IMR-90 (cell line): Measurements from ENCODE around the gene KCP.

ENCODE experiments used
- CEBPB ChIP-seq: IDR thresholded peaks from 2 replicates; pipeline ENCODE4 v1.6.1; 2012; ENCODE audit warnings: low read depth, low read length, improper control_type of control experiment
- CHD1 ChIP-seq: IDR thresholded peaks from 2 replicates; pipeline ENCODE4 v1.6.1; 2012; ENCODE audit warnings: low read depth, low read length, improper control_type of control experiment
- MAFK ChIP-seq: IDR thresholded peaks from 2 replicates; pipeline ENCODE4 v1.6.1; 2012; ENCODE audit warnings: low read depth, low read length, improper control_type of control experiment
- NFE2L2 ChIP-seq: fragments of 150-350 bp; IDR thresholded peaks from 2 replicates; pipeline ENCODE4 v1.6.1; 2016; ENCODE audit warnings: low read depth, mild to moderate bottlenecking, low read length
- POLR2A ChIP-seq: IDR thresholded peaks from 2 replicates; pipeline ENCODE4 v1.6.1; 2012; ENCODE audit warnings: mild to moderate bottlenecking, low read depth, low read length
- RAD21 ChIP-seq: IDR thresholded peaks from 2 replicates; pipeline ENCODE4 v1.6.1; 2012; ENCODE audit warnings: low read length, improper control_type of control experiment
- RFX5 ChIP-seq: IDR thresholded peaks from 2 replicates; pipeline ENCODE4 v1.8.0; 2012; ENCODE audit warnings: low read depth, mild to moderate bottlenecking, low read length, moderate library complexity
- SMC3 ChIP-seq: fragments of 150-350 bp; IDR thresholded peaks from 2 replicates; pipeline ENCODE4 v1.6.1; 2016; ENCODE audit warnings: low read depth, mild to moderate bottlenecking, antibody characterized with exemption, low read length, moderate library complexity
- TF ChIP-seq, protein P1 (sequence below): conservative IDR thresholded peaks from 2 replicates; pipeline ENCODE4 v1.5.1; 2012; ENCODE audit warnings: mild to moderate bottlenecking, low read depth, low read length, improper control_type of control experiment
- TF ChIP-seq, protein P2 (sequence below): fragments of 150-350 bp; IDR thresholded peaks from 2 replicates; pipeline ENCODE4 v1.6.1; 2016; ENCODE audit warnings: low read depth, mild to moderate bottlenecking, low read length, moderate library complexity, borderline replicate concordance

DNA sequence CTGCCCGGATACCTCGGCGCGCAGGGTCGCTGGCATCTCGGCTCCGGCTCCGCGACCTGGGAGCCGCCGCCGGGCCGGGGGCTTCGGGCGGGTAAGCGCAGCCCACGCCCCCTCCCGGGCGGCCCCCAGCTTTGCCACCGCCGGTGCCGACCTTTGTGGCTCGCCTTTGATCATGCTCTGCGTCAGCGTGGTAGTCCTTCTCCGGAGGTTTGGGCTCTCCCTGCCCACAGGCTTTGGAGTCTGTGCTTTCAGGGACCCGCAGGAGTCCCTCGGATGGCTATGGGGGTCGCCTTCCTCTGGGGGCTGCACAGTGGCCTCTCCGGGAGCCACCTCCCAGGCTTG is 40.6 kb downstream of the KCP start:
- TF ChIP-seq CHD1 (no peak), POLR2A (no peak), CEBPB (no peak), SMC3 (no peak), RFX5 (no peak), NFE2L2 (no peak), RAD21 (no peak), MAFK (no peak)
- TF ChIP-seq, protein P1, sequence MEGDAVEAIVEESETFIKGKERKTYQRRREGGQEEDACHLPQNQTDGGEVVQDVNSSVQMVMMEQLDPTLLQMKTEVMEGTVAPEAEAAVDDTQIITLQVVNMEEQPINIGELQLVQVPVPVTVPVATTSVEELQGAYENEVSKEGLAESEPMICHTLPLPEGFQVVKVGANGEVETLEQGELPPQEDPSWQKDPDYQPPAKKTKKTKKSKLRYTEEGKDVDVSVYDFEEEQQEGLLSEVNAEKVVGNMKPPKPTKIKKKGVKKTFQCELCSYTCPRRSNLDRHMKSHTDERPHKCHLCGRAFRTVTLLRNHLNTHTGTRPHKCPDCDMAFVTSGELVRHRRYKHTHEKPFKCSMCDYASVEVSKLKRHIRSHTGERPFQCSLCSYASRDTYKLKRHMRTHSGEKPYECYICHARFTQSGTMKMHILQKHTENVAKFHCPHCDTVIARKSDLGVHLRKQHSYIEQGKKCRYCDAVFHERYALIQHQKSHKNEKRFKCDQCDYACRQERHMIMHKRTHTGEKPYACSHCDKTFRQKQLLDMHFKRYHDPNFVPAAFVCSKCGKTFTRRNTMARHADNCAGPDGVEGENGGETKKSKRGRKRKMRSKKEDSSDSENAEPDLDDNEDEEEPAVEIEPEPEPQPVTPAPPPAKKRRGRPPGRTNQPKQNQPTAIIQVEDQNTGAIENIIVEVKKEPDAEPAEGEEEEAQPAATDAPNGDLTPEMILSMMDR, result no peak
- TF ChIP-seq, protein P2, sequence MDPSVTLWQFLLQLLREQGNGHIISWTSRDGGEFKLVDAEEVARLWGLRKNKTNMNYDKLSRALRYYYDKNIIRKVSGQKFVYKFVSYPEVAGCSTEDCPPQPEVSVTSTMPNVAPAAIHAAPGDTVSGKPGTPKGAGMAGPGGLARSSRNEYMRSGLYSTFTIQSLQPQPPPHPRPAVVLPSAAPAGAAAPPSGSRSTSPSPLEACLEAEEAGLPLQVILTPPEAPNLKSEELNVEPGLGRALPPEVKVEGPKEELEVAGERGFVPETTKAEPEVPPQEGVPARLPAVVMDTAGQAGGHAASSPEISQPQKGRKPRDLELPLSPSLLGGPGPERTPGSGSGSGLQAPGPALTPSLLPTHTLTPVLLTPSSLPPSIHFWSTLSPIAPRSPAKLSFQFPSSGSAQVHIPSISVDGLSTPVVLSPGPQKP, result no peak
